ENCODE data around the gene GABRA1.

GRCh38 chr5:161863811-161864210 lies 15.9 kb downstream of the GABRA1 start:
- TF ChIP-seq CTCF (IDR thresholded peaks at IDR 0.05; ENCODE audit: low read length) (no peak), EZH2 (IDR thresholded peaks at IDR 0.05; ENCODE audit: borderline replicate concordance, low read length) (no peak)

All from OCI-LY1 (cell line).